Anterior cingulate cortex (tissue), 58 donors: ENCODE measurements around the gene ANKRD44.
A peak's percentile ranks its signal among the peaks of the same experiment; 100 is the strongest.
"Not testable (repeated sequence)": the region's sequence is repeated elsewhere in the genome, so short reads cannot be mapped to it uniquely, and the experiment has no call there.

Experiments used
- DNase-seq, 58 donors: peaks; one replicate each; lab custom pipeline; 2025; lab: John Stamatoyannopoulos, UW

ANKRD44 gene

DNA sequence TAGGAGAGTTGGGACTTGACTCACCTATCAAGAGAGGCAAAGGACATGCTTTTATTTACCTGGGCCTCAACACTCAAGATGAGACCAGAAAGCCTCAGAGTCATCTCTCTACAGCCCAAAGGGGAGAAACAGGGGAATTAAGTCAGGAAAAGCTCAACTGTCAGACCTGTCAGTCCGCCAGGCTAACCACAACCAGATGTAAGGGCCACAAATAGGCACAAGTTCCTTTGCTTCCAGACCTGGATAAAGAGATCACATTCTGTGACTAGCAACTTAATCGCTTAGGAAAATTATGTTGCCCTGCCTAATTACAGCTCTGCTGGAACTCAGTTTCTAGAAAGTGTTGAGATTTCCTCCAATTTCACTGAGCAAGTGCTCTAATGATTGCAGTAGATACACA lies 67.9 kb downstream of the ANKRD44 start:
- DNase-seq = no peak

DNA sequence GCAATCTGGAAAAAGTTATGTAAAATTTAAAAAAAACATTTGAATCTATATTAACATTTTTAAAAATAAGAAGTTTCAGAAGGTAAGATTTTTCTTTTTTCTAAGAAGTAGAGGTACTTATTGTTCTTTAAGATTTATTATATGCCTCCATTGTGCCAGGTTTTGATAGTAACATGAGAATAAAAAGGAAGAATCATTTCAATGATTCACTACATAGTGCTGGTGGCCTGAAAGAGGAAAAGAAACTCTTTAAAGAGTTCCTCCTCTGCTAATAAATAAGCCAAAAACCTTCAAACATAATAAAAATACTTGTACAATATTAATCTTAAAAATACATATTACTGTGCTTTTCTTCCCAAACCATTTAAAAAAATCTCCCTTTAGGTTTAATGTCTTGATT lies 69.0 kb downstream of the ANKRD44 start:
- DNase-seq = no peak

DNA sequence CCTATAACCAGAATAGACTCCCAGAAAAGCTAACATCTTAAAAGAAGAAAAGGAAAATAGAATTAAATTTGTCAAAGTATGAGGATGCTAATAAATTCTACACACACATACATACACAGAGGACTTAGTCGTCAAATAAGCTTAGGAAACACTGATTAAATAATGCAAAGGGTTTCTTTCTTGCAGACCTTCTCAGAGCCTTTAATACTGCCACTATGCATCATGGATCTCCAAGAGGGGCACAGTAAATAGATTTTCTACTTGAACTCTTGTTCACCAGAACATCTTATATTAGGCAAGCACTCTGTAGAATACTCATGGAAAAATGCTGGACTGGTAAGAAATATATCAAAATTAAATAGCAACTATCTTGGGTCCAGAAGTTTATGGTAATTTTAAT lies 69.4 kb downstream of the ANKRD44 start:
- DNase-seq = no peak

DNA sequence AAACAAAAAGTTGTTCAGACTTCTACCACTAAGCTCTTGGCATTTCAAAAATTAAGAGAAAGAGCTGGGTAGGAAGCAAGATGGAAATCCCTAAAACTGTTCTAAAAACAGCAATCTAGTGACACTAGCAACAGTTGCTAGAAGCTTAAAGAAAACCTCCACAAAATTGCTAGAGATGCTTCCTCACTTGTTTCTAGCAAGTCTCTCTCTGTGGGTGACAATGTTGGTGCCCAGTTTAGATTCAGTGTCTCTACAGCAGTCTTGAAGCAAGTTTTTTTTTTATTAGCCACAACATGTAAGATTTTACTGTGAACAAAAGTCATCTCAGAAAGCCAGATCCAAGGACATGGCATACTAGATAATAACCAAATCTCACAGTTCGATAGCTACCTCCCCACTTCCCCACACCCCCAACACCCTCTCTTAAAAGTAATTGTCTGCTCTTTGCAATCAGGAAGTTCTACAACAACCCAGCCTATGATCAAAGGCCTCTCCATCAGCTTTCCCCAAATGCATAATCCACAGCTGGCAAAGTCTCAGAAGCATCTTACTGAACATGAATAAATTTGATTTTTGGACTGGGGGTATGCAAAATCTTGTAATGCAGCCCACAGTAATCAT lies 70.0 kb downstream of the ANKRD44 start:
- DNase-seq = peak in 1 of 58 donors; percentile 24

DNA sequence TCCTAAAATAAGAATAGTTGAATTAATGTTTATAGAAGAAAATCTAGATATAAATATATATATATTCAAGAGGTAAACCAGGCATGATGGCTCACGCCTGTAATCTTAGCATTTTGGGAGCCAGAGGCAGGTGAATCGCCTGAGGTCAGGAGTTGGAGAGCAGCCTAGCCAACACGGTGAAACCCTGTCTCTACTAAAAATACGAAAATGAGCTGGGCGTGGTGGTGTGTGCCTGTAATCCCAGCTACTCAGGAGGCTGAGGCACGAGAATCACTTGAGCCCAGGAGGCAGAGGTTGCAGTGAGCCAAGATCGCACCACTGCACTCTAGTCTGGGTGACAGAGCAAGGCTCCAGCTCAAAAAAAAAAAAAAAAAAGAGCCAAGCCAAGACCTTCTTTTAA lies 70.6 kb downstream of the ANKRD44 start:
- not testable (repeated sequence) for DNase-seq

DNA sequence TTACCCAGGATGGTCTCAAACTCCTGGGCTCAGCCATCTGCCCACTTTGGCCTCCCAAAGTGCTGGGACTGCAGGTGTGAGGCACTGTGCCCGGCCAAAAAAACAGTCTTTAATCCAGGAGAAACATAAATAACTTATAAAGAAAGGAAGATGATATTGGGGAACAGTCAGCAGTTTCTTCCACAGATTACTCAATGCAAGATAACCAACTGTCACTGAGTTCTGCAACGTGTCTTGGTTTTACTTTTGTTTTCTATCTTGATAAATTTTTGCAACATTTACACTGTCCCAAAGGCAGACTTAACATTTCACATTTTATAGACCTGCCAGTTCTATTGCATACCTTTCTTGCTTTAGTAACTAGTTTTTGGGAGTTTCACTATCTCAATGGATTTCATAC lies 71.1 kb downstream of the ANKRD44 start:
- DNase-seq = no peak

DNA sequence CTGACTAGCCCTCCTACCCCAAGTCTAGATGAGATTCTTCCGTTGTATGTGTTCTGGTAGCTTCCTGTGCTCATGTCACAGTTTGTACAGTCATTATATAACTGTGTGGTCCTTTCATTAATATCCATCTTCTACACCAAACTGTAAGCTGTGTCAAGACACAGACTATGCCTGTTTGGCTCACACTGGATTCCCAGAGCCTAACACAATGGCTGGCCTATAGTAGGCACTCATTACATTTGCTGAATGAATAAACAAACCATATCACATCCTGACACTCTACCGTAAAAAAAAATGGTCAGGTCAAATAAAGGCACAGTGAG lies 72.6 kb downstream of the ANKRD44 start:
- DNase-seq = no peak

DNA sequence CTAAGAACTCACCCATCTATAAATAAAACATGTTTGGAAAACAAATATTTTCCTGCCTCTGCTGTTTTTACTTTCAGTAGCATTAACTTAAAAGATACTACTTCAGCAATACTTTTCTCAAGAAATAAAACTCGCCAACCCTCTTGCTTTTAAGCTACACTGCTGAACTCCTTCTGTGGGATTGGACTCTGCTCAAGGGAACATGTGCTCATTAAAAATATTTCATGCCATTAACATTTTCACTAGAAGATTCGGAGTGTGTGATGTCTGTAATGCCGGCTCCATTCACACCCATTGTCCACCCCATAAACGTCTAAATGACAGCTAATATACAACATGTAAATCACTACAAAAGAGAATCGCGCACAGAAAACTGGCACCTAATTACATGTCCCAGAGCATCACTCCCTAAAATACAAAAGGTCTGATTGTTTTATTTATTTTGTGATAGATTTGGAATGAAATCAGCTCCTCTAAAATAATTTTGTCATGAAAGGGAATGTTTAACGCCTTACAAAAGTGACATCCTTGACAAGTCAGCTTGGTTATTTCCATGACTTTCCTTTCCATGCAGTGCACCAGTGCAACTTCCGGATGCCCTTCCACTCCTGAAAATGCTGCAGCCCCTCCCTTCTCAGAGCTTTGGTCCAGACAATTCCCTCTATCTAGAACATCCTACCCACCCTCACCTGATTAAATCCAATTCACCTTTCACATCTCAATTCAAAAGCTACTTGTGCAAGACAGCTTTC lies 73.1 kb downstream of the ANKRD44 start:
- peak in 1 of 58 donors; percentile 22 for DNase-seq

DNA sequence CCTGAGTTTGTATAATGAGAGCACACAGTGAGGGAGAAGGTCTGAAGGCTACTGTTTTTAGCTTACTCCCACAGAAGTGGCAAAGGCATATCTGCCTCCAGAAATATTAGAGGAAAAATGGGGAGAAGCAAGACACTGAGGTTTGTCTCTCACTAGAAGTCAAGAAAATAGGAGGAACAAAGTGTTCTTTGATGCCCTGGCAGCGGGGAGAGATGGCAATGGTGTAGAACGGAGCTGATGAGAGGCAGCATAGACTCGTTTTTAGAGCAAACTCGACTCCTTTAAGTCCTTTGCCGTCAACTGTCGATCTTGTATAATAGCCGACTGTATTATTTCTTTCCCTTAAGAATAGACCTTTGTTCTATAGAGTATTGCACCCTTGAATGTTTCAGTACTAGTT lies 73.8 kb downstream of the ANKRD44 start:
- peak in 11 of 58 donors; percentile 13 to 49 (median 30) for DNase-seq

DNA sequence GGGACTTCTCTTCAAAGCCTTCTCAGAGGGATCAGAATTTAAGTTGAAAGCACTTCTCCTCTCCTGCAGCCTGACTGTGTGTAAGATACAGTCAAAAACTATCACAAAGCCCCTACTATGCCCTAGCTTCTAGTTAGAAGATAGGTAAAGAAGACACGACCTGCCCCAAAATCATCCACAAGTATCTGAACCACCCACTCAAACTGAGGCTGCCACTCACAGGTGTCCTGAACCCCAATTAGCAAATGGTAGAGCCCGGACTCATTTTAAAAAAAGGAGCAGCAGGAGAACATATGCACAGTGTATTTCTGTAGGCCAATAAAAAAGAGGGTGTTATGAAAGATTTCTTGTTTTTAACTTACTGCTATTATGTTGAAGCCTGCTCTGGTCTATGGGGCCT lies 74.4 kb downstream of the ANKRD44 start:
- DNase-seq = no peak

DNA sequence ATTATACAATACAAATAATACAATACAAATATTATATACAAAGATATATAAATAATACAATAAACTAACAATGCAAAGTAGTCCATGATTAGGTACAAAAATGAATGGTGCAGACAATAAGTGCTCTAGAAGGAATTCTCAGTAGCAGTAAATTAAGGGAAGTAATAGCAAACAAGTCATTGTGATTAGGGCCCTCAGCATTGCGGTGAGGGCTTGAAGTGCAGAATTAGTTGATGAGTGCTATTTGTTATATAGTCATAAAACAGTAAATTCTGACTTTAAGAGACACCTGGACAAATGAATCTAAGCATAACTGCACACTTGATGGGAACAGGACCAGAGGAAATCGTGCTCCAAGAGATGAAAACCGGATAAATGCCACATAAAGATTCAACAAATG lies 74.9 kb downstream of the ANKRD44 start:
- DNase-seq = no peak

DNA sequence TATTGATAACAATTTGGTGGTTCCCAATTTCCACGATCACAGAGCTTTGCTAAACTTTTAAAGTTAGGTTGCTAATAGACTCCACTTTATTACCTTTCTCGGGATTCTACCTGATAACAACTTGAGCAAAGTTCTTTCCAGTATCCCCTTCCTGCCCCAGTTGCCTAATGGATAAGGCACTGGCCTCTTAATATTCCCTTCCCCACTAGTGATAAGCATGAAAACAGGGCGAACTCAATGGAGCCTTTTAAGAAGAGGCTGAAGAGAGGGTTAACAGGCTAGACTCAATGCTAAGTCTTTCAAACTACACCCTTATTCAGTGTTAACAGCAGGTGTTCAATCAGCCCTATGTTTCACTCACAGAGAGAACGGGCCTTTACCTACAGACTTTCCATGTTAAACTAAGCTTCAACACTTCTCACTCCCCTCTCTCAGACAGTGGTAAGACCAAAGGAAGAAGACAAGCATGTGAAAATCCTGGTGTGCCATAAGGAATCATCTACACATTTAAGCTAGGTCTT lies 75.8 kb downstream of the ANKRD44 start:
- DNase-seq = no peak

DNA sequence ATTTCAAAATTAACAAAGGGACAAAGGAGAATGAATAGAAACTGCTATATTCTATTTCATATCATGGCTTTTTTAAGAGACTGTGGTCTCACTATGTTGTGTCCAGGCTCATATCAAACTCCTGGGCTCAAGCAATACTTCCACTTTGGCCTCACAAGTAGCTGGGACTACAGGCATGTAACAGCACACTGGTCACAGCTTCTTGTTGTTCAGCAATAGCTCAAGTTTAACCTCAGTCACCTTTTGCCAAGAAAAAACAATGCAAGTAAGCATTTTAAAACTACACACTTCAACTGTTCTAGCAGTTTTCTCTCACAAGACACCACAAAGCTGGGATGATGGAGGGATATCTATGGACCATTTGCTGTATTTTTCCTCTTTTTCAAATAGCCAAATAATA lies 77.1 kb downstream of the ANKRD44 start:
- no peak for DNase-seq

DNA sequence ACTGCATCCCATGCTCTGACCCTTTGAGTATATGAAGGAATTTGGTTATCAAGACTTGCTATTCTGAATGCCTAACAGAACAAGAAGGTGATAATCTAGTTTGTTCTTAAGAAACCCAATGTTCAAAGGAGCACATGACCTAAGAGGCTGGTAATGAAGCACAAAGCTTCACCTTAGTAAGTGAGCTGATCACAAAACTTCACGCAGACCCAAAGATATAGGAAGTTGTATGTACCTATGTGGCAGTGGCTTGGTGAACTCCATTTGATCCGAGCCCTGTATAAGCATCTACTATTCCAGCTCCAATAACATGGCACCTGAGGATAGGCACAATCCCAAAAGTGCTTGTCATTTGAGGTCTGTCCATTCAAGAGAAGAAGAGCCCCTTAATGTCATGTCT lies 78.6 kb downstream of the ANKRD44 start:
- no peak for DNase-seq

DNA sequence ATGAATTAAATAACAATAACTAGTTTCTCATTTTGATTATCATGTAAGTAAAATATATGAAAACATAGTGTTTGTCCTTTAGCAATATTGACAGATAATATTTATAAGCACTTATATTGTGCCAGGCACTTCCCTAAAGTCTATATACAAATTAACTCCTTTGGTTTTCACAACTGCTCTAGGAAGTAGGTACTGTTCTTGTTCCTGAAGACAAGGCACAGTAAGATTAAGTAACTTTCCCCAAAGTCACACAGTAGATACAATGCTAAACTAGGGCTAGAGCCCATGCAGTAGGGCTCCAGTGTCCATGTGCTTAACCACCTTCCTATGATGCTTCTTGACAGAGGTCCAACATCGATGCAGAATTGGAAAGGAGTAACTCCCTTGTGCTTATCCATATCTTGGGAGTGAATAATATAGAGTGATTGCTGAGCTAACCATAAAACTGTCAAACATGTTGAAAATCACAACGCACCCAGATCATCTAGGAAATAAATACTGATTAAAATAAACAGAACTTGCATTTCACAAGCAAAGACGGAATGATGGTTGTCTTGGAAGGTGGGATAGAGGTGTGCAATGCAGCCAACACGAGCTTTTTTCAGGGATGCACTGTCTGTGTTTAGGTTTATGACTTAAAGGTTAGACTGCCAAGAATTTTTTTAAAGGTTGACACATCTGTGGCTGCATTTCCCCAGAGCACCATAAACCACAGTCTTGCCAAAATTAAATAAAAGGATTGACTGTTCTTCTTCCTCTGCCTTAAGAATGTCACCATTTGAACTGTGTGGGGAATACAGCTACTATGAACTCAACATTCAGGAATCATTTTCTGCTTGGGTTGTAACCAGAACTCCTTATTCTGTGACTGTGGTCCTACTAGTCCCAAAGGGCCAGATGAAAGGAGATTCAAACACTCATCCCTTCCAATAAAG lies 80.8 kb downstream of the ANKRD44 start:
- DNase-seq = no peak

DNA sequence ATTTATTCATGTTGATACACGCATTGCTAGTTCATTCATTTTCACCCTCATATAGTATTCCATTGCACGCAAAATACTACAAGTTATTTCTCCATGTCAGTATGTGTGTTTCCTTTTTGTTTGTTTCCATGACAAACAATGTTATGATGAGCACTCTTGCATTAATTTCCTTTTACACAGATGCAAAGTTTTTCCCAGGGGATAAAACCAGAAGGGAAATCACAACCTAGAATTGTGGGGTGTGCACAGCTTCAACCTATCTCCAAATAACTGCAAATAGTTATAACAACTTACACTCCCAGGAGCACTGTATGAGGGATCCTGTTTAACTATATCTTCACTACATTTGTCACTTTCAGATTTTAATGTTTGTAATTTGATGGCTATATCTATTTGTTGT lies 87.1 kb downstream of the ANKRD44 start:
- DNase-seq = no peak

DNA sequence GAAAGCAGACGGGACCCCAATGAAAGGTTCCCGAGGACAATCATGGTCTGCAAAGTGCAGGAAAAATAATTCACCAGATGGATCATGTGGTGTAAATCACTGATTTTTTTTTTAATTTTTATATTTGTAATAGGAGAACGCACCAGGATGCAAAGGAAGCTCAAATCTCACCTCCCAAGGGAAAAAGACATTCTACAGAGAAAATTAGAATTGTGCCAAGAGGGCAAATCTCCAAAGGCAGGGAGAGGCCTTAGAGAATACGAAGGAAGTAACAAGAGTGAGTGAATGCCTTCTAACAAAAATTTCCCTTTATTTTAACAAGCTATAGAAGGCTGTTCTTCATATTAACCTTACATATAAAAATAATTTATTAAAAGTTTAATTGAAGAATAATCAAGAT lies 90.9 kb downstream of the ANKRD44 start:
- no peak for DNase-seq

DNA sequence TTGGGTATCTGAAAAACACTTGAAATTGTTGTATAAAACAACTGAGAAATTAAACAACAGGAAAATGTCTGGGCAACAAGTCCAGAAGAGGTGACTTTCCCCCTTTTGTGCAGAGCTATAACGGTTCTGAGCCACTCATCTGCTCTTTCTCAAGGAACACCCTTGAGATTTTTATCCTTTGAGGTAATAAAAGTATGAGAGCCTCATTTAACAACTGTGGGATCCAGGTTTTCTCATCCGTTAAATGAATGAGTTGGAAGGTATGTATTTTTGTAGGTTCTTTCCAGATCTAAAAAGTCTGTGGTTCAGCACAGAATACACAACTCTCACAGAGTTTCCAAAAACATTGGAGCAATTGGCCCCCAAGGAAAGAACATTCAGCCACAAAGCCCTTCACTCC lies 93.0 kb downstream of the ANKRD44 start:
- no peak for DNase-seq

DNA sequence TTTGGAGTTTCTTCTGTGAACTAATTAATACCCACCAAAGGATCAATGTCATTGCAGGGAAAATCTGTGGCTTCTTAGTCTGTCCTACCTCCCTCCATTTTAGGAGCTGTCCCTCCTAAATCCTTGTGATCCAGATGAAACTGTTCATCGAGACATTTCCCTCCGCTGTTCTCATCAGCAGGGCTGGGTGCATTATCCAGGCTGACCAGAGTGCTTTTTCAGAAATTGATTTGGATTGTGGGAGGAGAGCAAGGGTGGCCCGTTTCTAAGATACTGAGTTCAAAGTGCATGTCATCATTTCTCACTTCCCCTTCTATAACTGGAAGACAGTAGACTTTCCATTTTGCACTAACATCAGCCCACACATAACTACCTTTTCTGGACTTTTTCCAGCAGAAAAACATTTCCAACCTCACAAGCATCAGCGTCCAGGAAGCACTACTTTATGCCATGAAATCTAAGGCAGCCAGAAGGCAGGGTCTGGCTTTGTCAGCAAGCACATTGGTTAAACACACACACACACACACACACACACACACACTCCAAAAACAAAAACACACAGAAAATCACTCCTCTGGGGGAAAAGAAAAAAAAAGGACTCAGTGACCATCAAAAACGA lies 94.1 kb downstream of the ANKRD44 start:
- DNase-seq = no peak

DNA sequence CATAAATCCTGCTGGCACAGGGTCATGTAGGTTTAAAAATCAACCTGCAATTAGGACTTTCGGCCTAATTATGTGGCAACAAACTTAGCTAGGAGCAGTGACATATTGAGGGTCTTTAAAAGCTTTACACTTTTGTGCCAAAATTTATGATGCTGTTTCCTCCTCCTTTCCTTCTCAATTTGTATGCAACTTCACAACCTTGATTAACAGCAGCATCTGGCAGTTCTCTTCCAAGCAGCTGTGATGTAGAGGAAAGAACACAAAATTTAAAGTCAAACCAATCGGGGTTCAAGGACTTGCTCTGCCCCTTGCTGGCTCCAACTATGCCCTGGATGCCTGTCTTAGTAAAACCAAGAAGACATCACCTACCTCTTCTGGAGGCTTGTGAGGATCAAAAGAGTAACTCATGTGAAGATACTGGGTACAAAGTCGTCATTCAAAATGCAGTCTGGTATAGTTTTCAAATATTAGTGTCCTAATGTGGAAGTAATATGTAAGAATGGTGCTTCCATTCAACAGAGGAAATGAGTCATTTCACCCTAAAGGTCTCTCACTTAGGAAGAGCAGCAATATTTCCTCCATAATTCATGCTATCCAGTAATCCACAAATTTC lies 94.7 kb downstream of the ANKRD44 start:
- no peak for DNase-seq
